ENCODE results near the gene GIMD1. TPM values are rescaled to one million over a fixed set of nuclear protein-coding genes. Genes with fewer than 3 reads are reported as not detected.
A peak's percentile ranks its signal among the peaks of the same experiment; 100 is the strongest.

GIMD1 gene
- total RNA-seq, 1 donor from 2014 or later: not detected

DNA sequence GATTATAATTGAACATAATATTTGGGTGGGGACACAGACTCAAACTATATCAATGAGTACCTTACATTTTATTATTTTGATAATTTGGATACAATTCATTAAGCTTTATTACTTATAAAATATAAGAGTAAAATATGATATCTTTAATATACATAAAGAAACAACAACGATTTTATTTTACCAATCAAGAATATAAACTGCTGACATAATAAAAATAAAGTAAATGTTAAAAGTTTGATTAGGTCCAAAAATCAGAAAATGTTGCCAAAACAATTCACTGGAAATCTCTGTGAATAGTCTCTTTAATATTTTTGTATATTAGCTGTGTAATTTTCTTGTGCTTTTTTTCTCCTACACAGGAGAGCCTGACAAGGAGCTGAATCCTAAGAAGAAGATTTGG is 21.4 kb downstream of the GIMD1 start:
- Mint-ChIP-seq H3K4me3 (no peak overlapping the region), H3K4me1 (peaks cover 4% of the 10 kb centered on the region), H3K27me3 (ENCODE audit: low read depth) (no peaks in the 10 kb centered on the region), H3K9me3 (peaks cover 1% of the 10 kb centered on the region), H3K36me3 (peaks cover 17% of the 10 kb centered on the region), H3K27ac (no peak overlapping the region)
- no peak for DNase-seq (ENCODE audit: low spot score in 2 of 2, unreplicated experiment in 2 of 2)
- TF ChIP-seq, protein P1, sequence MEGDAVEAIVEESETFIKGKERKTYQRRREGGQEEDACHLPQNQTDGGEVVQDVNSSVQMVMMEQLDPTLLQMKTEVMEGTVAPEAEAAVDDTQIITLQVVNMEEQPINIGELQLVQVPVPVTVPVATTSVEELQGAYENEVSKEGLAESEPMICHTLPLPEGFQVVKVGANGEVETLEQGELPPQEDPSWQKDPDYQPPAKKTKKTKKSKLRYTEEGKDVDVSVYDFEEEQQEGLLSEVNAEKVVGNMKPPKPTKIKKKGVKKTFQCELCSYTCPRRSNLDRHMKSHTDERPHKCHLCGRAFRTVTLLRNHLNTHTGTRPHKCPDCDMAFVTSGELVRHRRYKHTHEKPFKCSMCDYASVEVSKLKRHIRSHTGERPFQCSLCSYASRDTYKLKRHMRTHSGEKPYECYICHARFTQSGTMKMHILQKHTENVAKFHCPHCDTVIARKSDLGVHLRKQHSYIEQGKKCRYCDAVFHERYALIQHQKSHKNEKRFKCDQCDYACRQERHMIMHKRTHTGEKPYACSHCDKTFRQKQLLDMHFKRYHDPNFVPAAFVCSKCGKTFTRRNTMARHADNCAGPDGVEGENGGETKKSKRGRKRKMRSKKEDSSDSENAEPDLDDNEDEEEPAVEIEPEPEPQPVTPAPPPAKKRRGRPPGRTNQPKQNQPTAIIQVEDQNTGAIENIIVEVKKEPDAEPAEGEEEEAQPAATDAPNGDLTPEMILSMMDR (IDR thresholded peaks at IDR 0.05; ENCODE audit: unreplicated experiment): no peak

- Mint-ChIP-seq H3K36me3 (peaks cover 40% of the 10 kb centered on the region), H3K4me3 (no peak overlapping the region), H3K4me1 (peaks cover 4% of the 10 kb centered on the region), H3K27ac (peak overlapping the region; percentile 5), H3K27me3 (ENCODE audit: low read depth) (no peaks in the 10 kb centered on the region), H3K9me3 (peaks cover 21% of the 10 kb centered on the region)
- no peak for DNase-seq (ENCODE audit: low spot score in 2 of 2, unreplicated experiment in 2 of 2)
- TF ChIP-seq, protein P1 (IDR thresholded peaks at IDR 0.05; ENCODE audit: unreplicated experiment): no peak
Observed at GRCh38 chr4:106344647-106344970, 24.0 kb downstream of the GIMD1 start.

GRCh38 chr4:106343865-106344646 is 24.5 kb downstream of the GIMD1 start:
- peaks cover 7% of the 10 kb centered on the region for H3K4me1 Mint-ChIP-seq
- H3K36me3 Mint-ChIP-seq: peaks cover 43% of the 10 kb centered on the region
- no peaks in the 10 kb centered on the region for H3K27me3 Mint-ChIP-seq (ENCODE audit: low read depth)
- H3K27ac Mint-ChIP-seq: peak overlapping the region; percentile 5
- DNase-seq (ENCODE audit: low spot score in 2 of 2, unreplicated experiment in 2 of 2): no peak
- peaks cover 25% of the 10 kb centered on the region for H3K9me3 Mint-ChIP-seq
- H3K4me3 Mint-ChIP-seq: no peak overlapping the region
- TF ChIP-seq, protein P1 (IDR thresholded peaks at IDR 0.05; ENCODE audit: unreplicated experiment): no peak

DNA sequence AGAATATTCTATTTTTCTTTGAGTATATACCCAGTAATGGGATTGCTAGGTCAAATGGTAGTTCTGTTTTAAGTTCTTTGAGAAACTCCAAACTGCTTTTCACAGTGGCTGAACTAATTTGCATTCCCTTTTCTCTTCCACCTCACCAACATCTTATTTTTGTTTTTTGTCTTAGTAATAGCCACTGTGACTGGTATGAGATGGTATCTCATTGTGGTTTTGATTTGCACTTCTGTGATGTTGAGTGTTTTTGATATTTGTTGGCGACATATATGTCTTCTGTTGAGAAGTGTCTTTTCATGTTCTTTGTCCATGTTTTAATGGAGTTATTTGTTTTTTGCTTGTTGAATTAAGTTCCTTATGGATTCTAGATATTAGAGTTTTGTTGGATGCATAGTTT is 27.8 kb downstream of the GIMD1 start:
- DNase-seq (ENCODE audit: low spot score in 2 of 2, unreplicated experiment in 2 of 2): no peak
- Mint-ChIP-seq H3K36me3 (peaks cover 65% of the 10 kb centered on the region), H3K27me3 (ENCODE audit: low read depth) (no peaks in the 10 kb centered on the region), H3K27ac (no peak overlapping the region), H3K4me1 (peaks cover 7% of the 10 kb centered on the region), H3K4me3 (no peak overlapping the region), H3K9me3 (peaks cover 40% of the 10 kb centered on the region)
- TF ChIP-seq, protein P1 (IDR thresholded peaks at IDR 0.05; ENCODE audit: unreplicated experiment): no peak

GRCh38 chr4:106339431-106339830 is 29.1 kb downstream of the GIMD1 start:
- Mint-ChIP-seq H3K9me3 (peaks cover 40% of the 10 kb centered on the region), H3K36me3 (peaks cover 65% of the 10 kb centered on the region), H3K4me3 (no peak overlapping the region), H3K4me1 (peaks cover 12% of the 10 kb centered on the region), H3K27ac (peak overlapping the region; percentile 70), H3K27me3 (ENCODE audit: low read depth) (no peaks in the 10 kb centered on the region)
- TF ChIP-seq, protein P1 (IDR thresholded peaks at IDR 0.05; ENCODE audit: unreplicated experiment): no peak
- DNase-seq (ENCODE audit: low spot score in 2 of 2, unreplicated experiment in 2 of 2): no peak

Data from mesothelial cell of epicardium (in vitro differentiated cells).